ENCODE measurements around the gene AKT2. TPM values are rescaled to one million over a fixed set of nuclear protein-coding genes. Genes with fewer than 3 reads are reported as not detected.

AKT2 gene
- total and polyA plus RNA-seq, 2 donors from 2014 or later, result 75.0 to 154 TPM

DNA sequence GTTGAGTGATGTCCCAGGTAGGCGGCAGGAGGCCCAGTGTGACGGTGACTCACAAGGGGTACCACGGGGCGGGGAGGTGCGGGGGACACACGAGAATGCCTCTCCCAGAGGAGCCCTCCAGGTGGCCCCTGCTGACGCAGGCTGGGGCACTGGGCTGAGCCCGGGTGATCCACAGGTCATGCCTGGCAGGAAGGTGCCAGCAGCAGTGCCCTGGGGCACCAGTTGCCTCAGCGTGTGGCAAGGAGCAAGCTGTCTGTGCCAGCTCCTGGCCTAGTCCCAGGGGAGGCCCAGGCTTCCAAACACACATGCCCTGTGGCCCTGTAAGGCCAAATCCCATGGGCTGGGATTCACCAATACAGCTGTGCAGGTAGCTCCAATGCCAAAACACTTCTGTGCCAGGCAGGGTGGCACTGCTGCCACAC, 28.0 kb downstream of the AKT2 start:
- H3K9me3 ChIP-seq (ENCODE audit: control insufficient read depth in 2 of 3, insufficient read depth in 1 of 3, low read length in 3 of 3), result no peaks in the 10 kb centered on the region
- peaks cover 2 to 24% (median 9%) of the 10 kb centered on the region in 3 donors for H3K36me3 ChIP-seq (ENCODE audit: control insufficient read depth in 2 of 3, insufficient read depth in 3 of 3, low read length in 3 of 3)
- no peak for TF ChIP-seq CTCF (IDR thresholded peaks at IDR 0.05; ENCODE audit: borderline replicate concordance, extremely low read depth, insufficient read depth)
- intact Hi-C loops (cut with DNase I), result no loop called here
- peak in 4 of 5 donors; percentile 41 to 98 (median 66) for DNase-seq
- FAIRE-seq, result no peak
- H3K4me3 ChIP-seq (ENCODE audit: low read length in 3 of 3), result no peak overlapping the region
- H3K27me3 ChIP-seq (ENCODE audit: control insufficient read depth, insufficient read depth, low read length), result no peaks in the 10 kb centered on the region
- H3K27ac ChIP-seq (ENCODE audit: low read depth in 2 of 2, low read length in 2 of 2), result peak overlapping the region; percentile 56 to 86
- H3K9ac ChIP-seq (ENCODE audit: low read length in 3 of 3), result no peak overlapping the region
- peaks cover 0 to 16% (median 9%) of the 10 kb centered on the region in 3 donors for H3K4me1 ChIP-seq (ENCODE audit: control insufficient read depth in 2 of 3, insufficient read depth in 2 of 3, low read depth in 1 of 3, low read length in 3 of 3)

DNA sequence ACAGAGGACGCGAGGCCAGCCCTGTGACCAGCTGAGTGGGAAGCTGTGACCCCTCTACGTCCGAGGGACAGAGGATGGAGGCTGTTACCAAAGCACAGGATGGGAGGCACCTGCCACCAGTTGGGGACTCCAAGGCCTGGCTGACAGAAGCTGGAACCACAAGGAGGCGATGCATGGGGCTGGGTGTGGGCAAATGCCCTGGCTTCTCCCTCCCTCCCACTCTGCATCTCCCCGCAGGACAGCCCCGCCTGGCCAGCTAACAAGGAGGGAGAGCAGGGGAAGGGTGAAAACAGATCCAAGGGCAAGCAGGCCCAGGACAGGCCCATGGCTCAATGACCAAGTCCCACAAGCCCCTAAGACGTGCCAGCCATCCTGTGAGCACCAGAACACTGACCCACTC, 28.6 kb downstream of the AKT2 start:
- intact Hi-C loops (cut with DNase I), result no loop called here
- no peak for TF ChIP-seq CTCF (IDR thresholded peaks at IDR 0.05; ENCODE audit: borderline replicate concordance, extremely low read depth, insufficient read depth)
- Histone ChIP-seq H3K9me3 (ENCODE audit: control insufficient read depth in 2 of 3, insufficient read depth in 1 of 3, low read length in 3 of 3) (no peaks in the 10 kb centered on the region), H3K4me3 (ENCODE audit: low read length in 3 of 3) (no peak overlapping the region), H3K27me3 (ENCODE audit: control insufficient read depth, insufficient read depth, low read length) (no peaks in the 10 kb centered on the region), H3K27ac (ENCODE audit: low read depth in 2 of 2, low read length in 2 of 2) (peak overlapping the region; percentile 79 to 86), H3K9ac (ENCODE audit: low read length in 3 of 3) (peak overlapping the region in 1 of 3 donors; percentile 44), H3K36me3 (ENCODE audit: control insufficient read depth in 2 of 3, insufficient read depth in 3 of 3, low read length in 3 of 3) (peaks cover 2 to 22% (median 9%) of the 10 kb centered on the region in 3 donors), H3K4me1 (ENCODE audit: control insufficient read depth in 2 of 3, insufficient read depth in 2 of 3, low read depth in 1 of 3, low read length in 3 of 3) (peaks cover 0 to 16% (median 9%) of the 10 kb centered on the region in 3 donors)
- no peak for FAIRE-seq
- DNase-seq, result peak in 1 of 5 donors; percentile 78

DNA sequence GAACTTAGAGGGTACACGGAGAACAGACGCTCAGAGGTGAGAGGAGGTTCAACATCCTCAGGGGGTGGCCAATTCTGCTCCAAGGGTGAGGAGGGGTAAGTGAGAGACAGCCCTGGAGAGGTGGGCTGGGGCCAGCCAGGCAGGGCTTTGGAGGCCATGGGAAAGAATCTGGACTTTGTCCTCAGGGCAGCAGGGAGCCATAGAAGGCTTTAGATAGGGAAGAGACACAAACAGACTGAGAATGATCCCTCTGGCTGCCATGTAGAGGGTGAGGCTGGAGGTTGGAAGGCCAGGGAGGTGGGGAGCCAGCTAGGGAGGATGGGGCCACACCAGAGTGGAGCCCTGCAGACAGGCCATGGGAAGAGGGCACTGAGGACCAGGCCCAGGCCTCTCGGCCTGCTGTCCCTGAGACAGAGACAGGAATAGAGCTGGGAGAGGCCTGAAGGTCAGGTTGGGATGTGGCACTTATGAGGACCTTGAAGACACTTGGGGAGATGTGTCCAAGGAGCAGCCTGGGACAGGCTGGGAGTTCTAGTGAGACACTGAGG, 29.5 kb downstream of the AKT2 start:
- FAIRE-seq, result no peak
- H3K27ac ChIP-seq (ENCODE audit: low read depth in 2 of 2, low read length in 2 of 2), result peak overlapping the region; percentile 79 to 86

More for the DNA sequence above, 29.5 kb downstream of the AKT2 start:
- H3K9me3 ChIP-seq (ENCODE audit: control insufficient read depth in 2 of 3, insufficient read depth in 1 of 3, low read length in 3 of 3), result no peaks in the 10 kb centered on the region
- peak in 1 of 5 donors; percentile 43 for DNase-seq
- H3K9ac ChIP-seq (ENCODE audit: low read length in 3 of 3), result peak overlapping the region in 1 of 3 donors; percentile 44
- H3K36me3 ChIP-seq (ENCODE audit: control insufficient read depth in 2 of 3, insufficient read depth in 3 of 3, low read length in 3 of 3), result peaks cover 2 to 22% (median 9%) of the 10 kb centered on the region in 3 donors
- intact Hi-C loops (cut with DNase I), result no loop called here
- H3K4me3 ChIP-seq (ENCODE audit: low read length in 3 of 3), result no peak overlapping the region
- TF ChIP-seq CTCF (IDR thresholded peaks at IDR 0.05; ENCODE audit: borderline replicate concordance, extremely low read depth, insufficient read depth), result no peak
- H3K4me1 ChIP-seq (ENCODE audit: control insufficient read depth in 2 of 3, insufficient read depth in 2 of 3, low read depth in 1 of 3, low read length in 3 of 3), result peaks cover 0 to 16% (median 9%) of the 10 kb centered on the region in 3 donors
- H3K27me3 ChIP-seq (ENCODE audit: control insufficient read depth, insufficient read depth, low read length), result no peaks in the 10 kb centered on the region
